Islet of Langerhans (tissue), 1 donor: ENCODE results near the gene TLX1.

Source experiments
- FAIRE-seq: peaks from one replicate; lab custom pipeline; 2011; peaks lifted over from hg19 to GRCh38; lab: Jason Lieb, UNC

The TLX1 gene

DNA sequence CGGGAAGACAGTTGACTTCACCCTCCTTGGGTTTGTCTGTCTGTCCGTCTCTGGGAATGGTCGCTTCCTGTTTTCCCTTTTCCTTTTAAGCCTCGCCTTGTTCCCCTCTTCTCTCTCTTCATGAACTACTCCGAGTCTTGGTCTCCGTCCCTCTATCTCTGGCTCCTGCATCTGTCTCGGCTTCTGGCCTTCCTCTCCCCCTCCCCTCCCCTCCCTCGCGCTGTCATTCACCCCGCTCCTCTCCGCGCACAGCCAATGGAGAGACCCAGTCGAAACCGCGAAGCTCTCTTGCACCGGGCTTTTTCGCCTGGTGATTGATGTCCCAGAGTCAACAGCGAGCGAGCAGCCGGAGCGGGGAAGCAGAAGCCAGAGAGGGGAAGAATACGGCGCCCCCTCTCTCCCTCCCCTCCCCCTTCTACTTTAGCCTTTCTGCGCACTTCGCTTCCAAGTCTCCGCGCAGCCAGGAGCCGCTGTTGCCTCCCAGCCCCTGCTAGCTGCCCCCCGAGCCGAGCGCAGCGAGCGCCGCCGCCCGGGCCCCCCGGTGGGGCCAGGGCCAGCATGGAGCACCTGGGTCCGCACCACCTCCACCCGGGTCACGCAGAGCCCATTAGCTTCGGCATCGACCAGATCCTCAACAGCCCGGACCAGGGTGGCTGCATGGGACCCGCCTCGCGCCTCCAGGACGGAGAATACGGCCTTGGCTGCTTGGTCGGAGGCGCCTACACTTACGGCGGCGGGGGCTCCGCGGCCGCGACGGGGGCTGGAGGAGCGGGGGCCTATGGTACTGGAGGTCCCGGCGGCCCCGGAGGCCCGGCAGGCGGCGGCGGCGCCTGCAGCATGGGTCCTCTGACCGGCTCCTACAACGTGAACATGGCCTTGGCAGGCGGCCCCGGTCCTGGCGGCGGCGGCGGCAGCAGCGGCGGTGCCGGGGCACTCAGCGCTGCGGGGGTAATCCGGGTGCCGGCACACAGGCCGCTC is at the start of gene TLX1:
Gene TLX1, plus strand, starts transcription at position 317 of the 978 bp plus-strand sequence. Its CDS starts 242 bp downstream, at position 559.
- no peak for FAIRE-seq

DNA sequence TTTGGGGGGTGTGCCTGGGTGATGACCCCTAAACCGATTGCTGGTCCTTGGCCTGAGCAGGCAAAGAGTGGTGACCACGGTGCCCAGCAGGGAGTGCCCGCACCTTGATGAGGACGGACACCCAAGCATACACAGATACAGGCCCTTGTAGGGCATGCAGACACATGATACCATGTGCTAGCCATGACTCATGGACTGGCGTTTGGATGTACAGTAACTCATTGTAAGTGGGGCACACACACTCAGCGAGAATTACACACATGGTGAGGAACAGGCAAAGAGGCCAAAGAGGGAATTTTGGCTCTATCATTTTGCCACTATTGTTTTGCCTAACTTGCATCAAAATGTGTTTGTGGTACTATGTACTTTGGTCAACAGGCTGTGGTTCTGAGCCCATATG is 45.3 kb upstream of the TLX1 start:
- FAIRE-seq = no peak

DNA sequence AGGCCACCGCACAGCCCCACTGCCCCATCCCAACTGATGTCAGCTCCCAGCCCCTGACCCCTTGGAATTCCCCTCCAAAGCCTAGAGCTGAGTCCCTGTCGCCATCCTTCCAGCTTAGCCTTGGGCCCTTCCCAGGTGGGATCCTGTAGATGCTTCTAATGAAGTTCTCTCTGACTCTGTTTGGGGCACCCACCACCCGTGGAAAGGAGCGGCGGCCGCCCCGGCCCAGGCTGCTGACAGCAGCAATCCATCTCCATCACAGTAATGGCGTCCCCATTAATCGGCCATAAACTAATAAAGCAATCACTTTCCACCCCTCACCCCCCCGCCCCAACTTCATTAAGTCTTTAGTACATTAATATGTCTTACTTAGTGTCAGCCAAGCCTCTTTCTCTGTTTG is 43.7 kb upstream of the TLX1 start:
- no peak for FAIRE-seq

DNA sequence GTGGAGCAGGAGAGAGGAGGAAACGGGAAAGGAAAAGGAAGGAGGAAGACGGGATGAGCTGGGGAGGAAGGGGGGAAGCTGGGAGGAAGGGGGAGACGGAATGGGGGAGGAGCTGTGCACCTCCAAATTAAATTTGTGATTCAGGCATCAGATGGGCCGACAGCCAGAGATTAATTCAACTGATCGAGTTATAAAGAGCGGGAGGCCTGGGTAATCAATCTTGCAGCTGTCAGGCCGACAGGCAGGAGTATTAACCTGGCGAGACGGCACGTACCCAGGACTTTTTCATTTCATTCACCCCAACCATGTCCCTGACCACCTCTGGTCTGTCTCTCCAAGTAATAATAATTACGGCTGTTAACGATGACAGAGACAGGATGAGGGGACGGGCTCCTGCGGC is 43.1 kb upstream of the TLX1 start:
- FAIRE-seq = no peak

DNA sequence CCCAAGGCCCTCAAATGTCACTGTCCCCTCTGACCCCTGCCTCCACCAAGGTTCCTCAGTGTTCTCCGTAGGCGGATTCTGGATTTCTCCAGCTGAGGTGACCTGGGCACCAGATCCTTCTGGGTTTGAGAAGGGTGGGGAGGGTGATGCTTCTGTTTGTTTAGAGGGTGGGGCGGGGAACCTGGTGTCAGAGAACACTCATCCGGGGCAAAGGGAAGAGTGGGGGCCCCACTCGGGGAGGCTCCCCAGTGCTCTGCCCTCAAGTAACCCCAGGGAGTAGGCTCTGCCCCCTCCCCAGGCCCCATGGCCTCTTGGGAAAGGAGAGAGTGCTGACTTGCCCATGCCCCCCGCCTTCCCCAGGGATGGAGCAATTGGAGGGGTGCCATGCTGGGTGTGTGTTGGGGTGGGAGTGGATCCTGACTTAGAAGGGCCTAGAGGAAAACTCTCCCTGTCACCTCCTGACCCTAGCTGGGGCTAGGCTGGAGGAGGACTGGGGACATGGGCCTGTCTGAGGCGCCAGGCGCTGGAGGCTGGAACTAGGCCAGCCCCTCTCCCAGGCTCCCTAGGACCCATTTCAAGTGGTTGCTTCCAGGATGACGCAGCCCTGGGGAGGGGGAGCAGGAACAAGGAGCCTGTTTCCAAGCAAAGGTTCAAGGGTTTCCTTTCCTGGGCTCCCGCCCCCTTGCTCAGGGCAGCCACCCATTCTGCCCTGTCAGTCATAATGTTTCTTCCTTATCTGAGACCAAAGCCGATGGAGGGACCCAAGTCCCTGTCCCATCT is 41.4 kb upstream of the TLX1 start:
- FAIRE-seq = no peak

DNA sequence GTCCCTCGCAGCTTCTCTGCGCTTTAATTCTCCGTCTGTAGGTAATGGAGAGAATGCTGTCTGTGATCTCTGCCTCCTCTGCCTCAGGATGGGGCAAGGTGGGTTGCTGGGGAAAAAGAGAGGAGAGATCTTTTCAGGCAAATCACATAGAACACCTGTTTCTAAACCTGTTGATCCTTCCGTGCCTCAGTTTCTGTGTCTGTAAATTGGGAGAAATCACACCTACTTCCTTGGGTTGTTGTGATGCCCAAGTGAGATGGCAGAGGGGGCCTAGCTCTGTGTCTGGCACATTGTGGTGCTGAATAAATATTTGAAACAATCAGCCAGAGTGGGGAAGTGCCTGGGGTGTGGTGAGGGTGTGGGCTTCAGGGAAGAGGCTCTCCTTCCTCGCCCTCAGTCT is 40.5 kb upstream of the TLX1 start:
- no peak for FAIRE-seq

DNA sequence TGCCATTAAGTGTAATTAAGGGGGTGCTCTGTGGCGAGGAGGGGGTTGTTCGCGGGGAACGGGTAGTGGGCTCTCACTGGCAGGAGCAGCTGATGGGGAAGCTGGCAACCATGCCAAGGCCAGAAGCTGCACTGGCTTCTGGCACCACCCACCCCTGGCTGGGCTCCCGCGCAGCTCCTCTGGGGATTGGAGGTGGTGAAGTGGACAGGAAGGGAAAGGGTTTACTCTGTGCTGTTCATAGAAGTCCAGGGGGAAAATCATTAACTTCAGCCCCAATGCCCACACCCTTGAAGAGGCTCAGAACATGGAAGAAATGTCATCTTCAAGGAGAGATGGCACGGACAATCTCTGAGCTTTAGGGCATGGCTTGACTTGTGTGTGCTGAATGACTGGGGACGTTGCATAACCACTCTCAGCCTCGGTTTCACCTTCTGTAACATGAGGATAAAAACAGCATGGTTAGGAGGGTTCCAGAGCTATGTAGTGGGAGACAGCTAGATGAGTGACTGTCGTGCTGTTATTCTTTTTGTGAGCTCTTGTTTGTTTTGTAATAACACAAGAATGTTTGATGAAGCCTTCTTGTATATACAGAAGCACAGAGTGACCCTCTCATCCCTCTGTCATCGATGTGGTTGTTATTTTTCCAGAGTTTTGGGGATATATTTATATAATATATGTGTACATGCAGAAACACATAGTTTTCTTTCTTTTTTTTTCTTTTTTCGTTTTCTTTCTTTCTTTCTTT is 39.4 kb upstream of the TLX1 start:
- FAIRE-seq = no peak

DNA sequence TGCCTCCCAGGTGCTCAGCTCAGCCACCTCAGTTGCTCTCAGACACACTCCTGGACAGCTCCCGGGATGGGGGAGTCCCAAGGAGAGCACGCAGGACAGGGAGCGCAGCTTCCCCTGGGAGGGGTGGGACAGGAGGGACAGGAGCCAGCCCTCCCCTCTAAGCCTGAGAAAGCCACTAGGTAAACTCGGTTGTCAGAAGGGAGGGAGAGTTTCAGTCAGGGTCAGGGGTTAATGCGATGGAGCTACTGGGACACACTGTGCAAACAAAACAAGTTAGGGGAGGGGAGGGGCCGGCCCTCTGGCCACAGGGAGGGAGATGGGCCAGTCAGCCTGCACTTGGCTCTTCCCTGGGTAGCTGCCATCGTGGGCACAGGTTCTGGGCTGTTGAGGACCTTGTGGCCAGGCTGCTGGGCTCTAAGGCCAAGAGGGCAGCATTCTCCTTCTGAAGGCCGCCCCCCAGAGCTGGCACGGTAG is 38.2 kb upstream of the TLX1 start:
- no peak for FAIRE-seq

DNA sequence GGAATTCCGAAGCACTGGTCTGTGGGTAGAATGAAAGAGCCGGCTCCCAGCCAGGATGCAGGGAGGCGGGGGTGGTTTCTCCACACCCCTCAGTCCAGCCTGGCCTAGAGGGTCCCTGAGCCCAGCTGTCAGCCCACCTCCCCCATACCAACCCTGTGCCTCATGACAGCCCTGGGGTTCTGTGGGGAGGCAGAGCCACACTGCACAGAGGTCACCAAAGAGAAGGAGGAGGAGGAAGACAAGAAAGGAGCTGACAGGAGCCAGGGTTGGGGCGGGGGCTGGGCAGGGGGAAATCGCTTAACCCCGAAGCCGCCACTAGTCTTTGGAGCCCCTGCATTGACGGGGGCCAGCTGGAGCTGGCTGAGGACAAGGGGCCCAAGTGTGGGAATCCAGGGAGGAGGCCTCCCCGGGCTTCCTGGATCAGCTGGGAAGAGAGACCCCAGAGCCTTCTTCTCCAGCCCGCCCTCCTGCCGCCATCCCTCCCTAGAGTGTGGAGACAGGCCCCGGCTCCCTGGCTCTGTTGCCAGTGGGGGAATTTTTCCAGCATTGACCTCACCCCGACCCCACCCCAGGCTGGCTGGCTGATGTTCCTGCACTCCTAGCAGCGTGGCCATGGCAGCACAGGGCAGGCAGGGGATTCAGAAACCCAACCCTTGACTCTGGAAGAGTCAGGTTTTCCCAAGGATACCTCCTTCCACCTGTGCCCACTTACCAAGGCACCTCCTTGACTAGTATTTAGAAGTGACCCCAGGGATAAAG is 36.8 kb upstream of the TLX1 start:
- FAIRE-seq = no peak

DNA sequence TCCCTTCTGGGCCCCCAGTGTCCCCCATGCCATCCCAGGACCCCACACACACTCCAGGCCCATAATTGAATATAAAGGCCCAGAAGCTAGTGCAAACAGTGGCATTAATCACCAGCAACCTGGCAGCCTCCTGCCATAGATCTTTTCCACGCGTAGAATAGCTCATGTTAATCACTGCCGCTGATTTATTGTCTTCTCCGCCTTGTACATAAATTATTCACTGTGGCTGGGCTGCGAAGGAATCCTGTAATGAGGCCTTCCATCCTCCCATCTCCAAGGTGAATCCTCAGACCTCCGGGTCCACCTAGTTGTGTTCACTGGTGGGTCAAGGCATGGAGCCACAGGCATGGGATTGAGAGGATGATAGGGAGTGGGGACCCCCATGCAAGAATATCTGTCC is 36.1 kb upstream of the TLX1 start:
- no peak for FAIRE-seq

DNA sequence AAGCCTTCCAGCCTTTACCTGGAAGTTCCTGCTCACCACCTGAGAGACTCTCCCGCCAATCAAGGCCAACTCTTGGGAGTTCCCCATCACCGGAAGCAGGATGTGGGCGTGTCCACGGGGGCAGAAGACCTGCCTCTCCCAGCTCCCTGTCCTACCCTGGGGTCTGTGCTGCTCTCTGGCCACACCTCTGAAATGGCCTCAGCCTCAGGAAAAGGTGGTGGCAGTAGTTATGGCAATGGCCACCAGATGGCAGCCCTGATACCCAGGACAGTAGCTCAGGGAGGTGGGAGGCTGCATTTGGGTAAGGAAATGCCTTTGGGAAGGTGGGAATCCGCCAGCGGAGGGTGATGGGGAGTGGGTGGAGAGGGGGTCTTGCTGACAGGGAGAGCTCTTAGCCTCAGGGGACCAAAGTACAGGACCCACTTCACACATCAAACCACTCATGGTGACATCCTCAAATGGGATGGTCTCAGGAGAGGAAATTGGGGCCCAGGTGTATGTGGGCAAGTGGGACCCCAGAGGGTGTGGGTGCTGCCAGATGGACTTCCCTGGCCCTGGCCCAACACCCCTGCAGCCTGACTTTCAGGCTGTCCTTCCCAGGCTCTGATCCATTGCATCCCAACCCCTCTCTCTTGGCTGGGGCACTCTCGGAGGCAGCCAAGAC is 35.4 kb upstream of the TLX1 start:
- FAIRE-seq = no peak

DNA sequence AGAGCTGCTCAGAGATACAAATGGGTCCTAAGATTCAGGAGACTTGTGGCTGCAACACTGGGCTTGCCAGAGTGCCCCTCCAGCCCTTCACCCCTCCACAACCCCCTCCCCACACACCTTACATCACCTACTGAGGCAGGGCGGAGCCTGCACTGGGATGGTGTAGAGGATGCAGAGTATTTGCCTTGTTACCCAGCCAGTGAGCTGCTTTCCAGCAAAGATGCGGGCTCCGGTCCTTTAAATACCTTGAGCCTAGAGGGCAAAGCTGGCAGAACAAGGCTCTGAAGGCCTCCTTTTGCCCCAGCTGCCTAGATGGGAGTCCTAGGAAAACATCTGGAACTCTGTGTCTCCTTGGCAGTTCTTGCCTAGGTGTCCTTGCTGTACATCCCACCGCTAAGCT is 34.7 kb upstream of the TLX1 start:
- FAIRE-seq = no peak

DNA sequence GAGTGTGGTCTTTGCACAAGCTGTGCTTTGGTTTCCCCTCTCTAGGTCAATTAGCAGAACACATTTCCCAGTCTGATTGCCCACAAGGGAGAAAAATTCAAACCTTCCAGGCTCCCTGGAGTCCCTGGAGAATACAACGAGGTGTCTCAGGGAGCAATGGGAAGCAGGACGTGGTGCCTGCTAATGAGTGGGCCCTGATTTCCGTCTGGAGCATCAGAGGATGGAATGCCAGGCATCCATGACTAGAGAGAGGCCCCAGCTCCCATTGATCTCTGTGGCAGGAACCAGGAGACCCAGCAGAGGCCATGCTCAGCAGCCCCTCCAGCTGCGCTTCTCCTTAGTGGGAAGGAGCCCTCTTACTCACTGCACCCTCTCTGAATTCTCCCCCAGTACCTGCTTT is 33.2 kb upstream of the TLX1 start:
- FAIRE-seq = no peak

DNA sequence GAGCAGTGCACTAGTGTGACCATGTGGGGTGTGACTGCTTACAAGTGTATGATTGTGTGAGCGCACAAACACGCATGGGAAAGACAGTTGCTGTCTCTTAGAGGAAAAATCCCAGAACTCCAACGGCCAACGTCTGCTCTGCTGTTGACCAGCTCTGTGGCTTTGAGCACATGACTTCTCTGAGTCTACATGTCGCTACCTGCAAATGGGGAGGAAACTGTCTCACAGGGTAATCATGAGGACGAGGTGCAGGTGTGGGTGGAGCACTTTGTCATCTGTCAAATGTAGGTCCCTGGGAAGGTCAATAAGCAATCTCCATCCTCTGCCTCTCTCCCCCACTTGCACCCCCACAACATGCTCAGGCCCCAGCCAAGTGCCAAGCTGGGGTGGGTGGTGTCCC is 31.2 kb upstream of the TLX1 start:
- FAIRE-seq = no peak

DNA sequence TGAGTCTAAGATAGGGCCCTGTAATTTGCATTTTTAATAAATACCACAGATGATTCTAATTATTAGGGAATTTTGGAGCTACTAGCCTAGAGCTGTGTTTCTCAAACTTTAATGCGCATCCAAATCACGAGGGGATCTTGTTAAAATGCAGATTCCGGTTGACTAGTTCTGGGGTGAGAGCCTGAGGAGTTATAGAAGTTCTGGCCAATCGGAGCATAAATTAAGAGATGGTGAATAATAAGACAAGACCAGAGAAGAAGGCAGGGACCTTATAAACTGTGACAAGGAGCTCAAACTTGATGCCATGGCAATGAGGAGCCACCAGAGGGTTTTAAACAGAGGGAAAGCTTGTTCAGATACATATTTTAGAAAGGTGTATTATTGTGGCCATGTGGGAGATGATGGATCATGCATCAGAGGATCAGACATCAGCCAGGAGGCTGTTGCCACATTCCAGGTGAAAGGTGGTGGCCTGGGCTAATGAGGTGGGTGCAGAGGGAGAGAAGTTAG is 29.7 kb upstream of the TLX1 start:
- FAIRE-seq = no peak

DNA sequence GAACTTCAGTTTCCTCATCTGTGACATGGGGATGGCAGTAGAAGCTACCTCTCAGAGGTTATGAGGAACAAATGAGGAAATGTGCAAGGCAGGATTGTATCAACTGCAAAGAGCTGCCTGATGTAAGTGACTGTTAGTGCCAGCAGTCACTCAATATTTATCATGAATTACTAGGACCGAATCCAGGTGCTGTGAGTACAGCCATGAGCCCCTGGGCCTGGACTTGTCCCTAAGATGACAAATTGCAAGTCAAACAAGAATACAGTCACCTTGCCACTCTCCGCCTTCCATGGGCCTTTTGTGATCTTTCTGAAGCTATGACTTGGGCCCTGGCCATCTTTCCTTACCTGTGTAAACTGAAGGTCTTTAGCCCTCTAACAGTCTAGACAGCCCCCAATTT is 27.7 kb upstream of the TLX1 start:
- no peak for FAIRE-seq

DNA sequence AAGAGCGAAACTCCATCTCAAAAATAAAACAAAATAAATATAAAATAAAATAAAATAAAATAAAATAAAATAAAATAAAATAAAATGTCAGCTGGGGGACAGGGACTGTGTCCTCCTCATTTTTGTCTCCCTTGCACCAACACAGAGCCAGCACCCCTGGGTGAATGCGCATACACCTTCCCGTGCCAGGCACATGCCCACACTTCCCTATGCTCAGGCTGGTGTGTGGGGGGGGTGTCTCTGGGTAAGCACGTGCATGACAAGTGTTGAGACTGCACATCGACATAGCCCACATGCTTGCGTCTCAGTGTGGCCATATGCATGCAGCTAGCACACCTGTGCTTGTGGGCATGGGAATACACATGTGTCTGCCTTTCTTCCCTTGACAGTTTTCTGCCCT is 24.7 kb upstream of the TLX1 start:
- FAIRE-seq = no peak

DNA sequence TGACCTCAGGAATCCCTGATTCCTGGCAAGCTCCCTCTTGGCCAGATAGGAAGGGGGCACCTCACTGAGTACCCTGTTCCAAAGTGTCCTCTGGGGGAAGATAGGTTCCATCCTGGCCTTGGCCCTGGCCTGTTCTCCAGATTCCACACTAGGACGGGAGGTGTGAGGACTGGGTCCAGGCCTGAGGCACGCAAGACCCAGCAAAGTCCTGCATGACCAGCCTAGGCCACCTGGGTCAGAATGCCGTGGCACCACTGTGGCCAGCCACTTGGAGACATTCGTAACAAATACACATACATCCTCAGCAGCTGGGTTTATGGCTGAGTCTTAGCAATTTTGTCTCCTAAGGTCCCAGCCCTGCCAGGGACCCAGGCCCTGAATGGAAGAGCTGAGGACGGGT is 23.3 kb upstream of the TLX1 start:
- FAIRE-seq = no peak

DNA sequence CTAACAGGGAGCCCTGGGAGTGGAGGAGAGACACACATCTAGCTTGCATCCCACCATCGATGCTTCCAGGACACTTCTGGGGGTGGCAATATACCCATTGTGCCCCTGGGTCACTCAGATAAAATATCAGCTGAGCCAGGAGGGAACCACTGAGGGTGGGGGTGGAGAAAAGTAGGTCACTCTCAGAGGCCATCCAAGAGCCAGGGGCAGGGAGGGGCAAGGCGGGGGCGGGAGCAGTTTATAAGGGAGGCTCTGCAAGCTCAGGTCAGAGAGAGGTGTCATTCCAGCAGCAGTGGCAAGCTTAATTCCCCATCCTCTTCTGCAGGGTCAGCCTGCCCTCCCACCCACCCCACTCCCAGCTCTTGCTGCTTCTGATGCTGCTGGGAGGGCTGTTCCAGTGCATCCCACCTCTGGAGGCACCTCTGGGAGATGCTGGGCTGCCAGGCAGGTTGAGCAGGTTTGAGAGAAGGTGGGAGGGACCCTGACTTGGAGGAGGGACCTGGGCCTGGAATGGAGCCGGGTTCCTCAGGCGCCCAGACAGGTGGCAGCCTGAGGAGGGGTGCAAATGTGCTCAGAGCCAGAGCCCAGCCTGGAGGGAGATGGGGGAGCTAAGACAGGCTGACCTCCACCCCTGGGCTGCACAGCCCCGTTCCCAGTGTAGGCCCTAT is 20.1 kb upstream of the TLX1 start:
- no peak for FAIRE-seq

DNA sequence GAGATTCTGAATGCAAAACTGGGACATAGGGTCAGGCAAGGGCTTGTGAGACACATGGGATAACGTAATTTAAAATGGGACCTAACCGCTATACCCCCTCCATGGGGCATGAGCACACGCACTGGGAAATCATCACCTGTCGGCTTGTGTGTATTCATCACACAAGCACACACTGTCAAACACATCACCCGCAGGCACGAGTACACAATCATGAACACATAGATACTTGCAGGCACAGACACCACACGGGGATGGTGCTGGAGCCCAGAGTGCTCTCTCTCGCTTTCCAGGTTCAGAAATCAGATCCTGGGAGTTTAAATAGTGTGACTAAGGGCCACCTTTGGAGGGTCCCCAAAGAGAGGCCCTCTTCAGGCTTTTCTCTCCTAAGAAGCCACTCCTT is 19.6 kb upstream of the TLX1 start:
- FAIRE-seq = no peak
